SK-N-SH (cell line): ENCODE results near the gene MYO9B. TPM values are rescaled to one million over a fixed set of nuclear protein-coding genes. Genes with fewer than 3 reads are reported as not detected.

Experiments
- CTCF ChIA-PET: fragments of 300-600, 350-600 bp; formaldehyde crosslinking; extraction: SDS; loops from one replicate; lab custom pipeline; 2021; lab: Yijun Ruan, JAX
- POLR2A ChIA-PET: fragments of 350-600 bp; sonication (Branson Sonifier 250); formaldehyde crosslinking; extraction: SDS; loops from one replicate; lab custom pipeline; 2020; ENCODE audit warnings: antibody characterized with exemption, inconsistent platforms; lab: Yijun Ruan, JAX
- DNase-seq: peaks from one replicate; pipeline ENCODE4 v3.0.0; 2012
- H2AFZ ChIP-seq: fragments of 200-600 bp; sonication (generic); 2 replicates; pipeline ENCODE4 v1.8.1; 2016; ENCODE audit warnings: antibody characterized with exemption, mild to moderate bottlenecking, low read depth
- H3F3A ChIP-seq: fragments of 200-600 bp; sonication (generic); replicated peaks from 2 replicates; pipeline ENCODE3; 2016; ENCODE audit warnings: antibody characterized with exemption, mild to moderate bottlenecking; ENCODE audit not compliant: insufficient read depth
- H3K27ac ChIP-seq, 2 experiments: fragments of 200-500 bp in 1 of 2; fragments of 200-600 bp in 1 of 2; sonication (Bioruptor generic) in 1 of 2; sonication (generic), shearing (Covaris generic) in 1 of 2; 2 replicates each; pipeline versions ENCODE4 v1.5.1 to v1.6.1; 2014 to 2016; ENCODE audit warnings: low read depth in 2 of 2, inconsistent platforms in 1 of 2, low read length in 1 of 2, mild to moderate bottlenecking in 1 of 2, mixed read lengths in 1 of 2
- H3K27me3 ChIP-seq: fragments of 200-600 bp; sonication (generic), shearing (Covaris generic); 2 replicates; pipeline ENCODE4 v1.6.1; 2016; ENCODE audit warnings: mixed run types; ENCODE audit not compliant: insufficient read depth
- H3K36me3 ChIP-seq, 2 experiments: fragments of 200-500 bp in 1 of 2; fragments of 200-600 bp in 1 of 2; sonication (Bioruptor generic) in 1 of 2; sonication (generic) in 1 of 2; replicated peaks in 1 of 2; 2 replicates each; pipeline versions ENCODE3 to v1.5.1; 2014 to 2016; ENCODE audit warnings: low read length in 1 of 2, mild to moderate bottlenecking in 1 of 2; ENCODE audit not compliant: insufficient read depth in 2 of 2, control insufficient read depth in 1 of 2
- H3K4me1 ChIP-seq, 2 experiments: fragments of 200-500 bp in 1 of 2; fragments of 200-600 bp in 1 of 2; sonication (Bioruptor generic) in 1 of 2; sonication (generic), shearing (Covaris generic) in 1 of 2; 2 replicates each; pipeline versions ENCODE4 v1.5.1 to v1.6.1; 2014 to 2016; ENCODE audit warnings: low read depth in 1 of 2, low read length in 1 of 2, mixed run types in 1 of 2; ENCODE audit not compliant: insufficient read depth in 2 of 2, control insufficient read depth in 1 of 2
- H3K4me2 ChIP-seq: fragments of 200-600 bp; sonication (generic), shearing (Covaris generic); 2 replicates; pipeline ENCODE4 v1.6.1; 2017; ENCODE audit warnings: mixed run types
- H3K4me3 ChIP-seq, 2 experiments: fragments of 200-500 bp in 1 of 2; fragments of 200-600 bp in 1 of 2; sonication (Bioruptor generic) in 1 of 2; sonication (generic), shearing (Covaris generic) in 1 of 2; 2 replicates each; pipeline versions ENCODE4 v1.5.1 to v1.8.1; 2014 to 2016; ENCODE audit warnings: low read depth in 2 of 2, inconsistent platforms in 1 of 2, low read length in 1 of 2, mild to moderate bottlenecking in 1 of 2, mixed read lengths in 1 of 2, moderate library complexity in 1 of 2
- H3K79me2 ChIP-seq: fragments of 200-600 bp; sonication (generic); 2 replicates; pipeline ENCODE4 v1.8.1; 2017; ENCODE audit warnings: mild to moderate bottlenecking; ENCODE audit not compliant: insufficient read depth
- H3K9ac ChIP-seq: fragments of 200-600 bp; sonication (generic); 2 replicates; pipeline ENCODE4 v1.6.1; 2017; ENCODE audit warnings: mixed run types
- H3K9me2 ChIP-seq: fragments of 200-600 bp; sonication (generic); 2 replicates; pipeline ENCODE4 v1.6.1; 2017; ENCODE audit warnings: mixed run types
- H3K9me3 ChIP-seq: fragments of 200-600 bp; sonication (generic); 2 replicates; pipeline ENCODE4 v1.6.1; 2017; ENCODE audit warnings: mixed run types, mild to moderate bottlenecking, moderate library complexity
- H4K20me1 ChIP-seq: fragments of 200-600 bp; sonication (generic); 2 replicates; pipeline ENCODE4 v1.6.1; 2017; ENCODE audit warnings: mild to moderate bottlenecking, mixed run types; ENCODE audit not compliant: insufficient read depth
- ELF1 ChIP-seq: IDR thresholded peaks from 2 replicates; pipeline ENCODE4 v1.4.0; 2012
- EP300 ChIP-seq, 2 experiments: IDR thresholded peaks; 2 replicates each; pipeline versions ENCODE4 v1.4.0 to v1.6.1; 2012; ENCODE audit warnings: borderline replicate concordance in 1 of 2, low read depth in 1 of 2, low read length in 1 of 2
- EZH2phosphoT487 ChIP-seq: fragments of 200-600 bp; sonication (generic); IDR thresholded peaks from 2 replicates; pipeline ENCODE4 v1.6.1; 2017; ENCODE audit warnings: low read depth, mixed run types, mild to moderate bottlenecking, antibody characterized with exemption, moderate library complexity, borderline replicate concordance
- FOSL2 ChIP-seq: IDR thresholded peaks from 2 replicates; pipeline ENCODE4 v1.4.0; 2012; ENCODE audit warnings: low read depth, mild to moderate bottlenecking, moderate library complexity, borderline replicate concordance
- FOXJ3 ChIP-seq: sonication (generic); formaldehyde crosslinking; IDR thresholded peaks from 2 replicates; pipeline ENCODE4 v1.5.1; 2020; ENCODE audit warnings: mild to moderate bottlenecking, missing genetic modification reagents
- GABPA ChIP-seq: IDR thresholded peaks from 2 replicates; pipeline ENCODE4 v1.4.0; 2012; ENCODE audit warnings: low read depth, mild to moderate bottlenecking
- IRF3 ChIP-seq: fragments of 150-350 bp; IDR thresholded peaks from 2 replicates; pipeline ENCODE4 v1.6.1; 2016; ENCODE audit warnings: mild to moderate bottlenecking, low read depth, low read length
- JUND ChIP-seq: IDR thresholded peaks from 2 replicates; pipeline ENCODE4 v1.4.0; 2012
- MEF2A ChIP-seq: IDR thresholded peaks from 2 replicates; pipeline ENCODE4 v1.4.0; 2012; ENCODE audit warnings: low read depth, borderline replicate concordance
- MXI1 ChIP-seq: IDR thresholded peaks from 2 replicates; pipeline ENCODE4 v1.6.1; 2012; ENCODE audit warnings: mild to moderate bottlenecking, low read depth, low read length, improper control_type of control experiment
- NRF1 ChIP-seq: IDR thresholded peaks from 2 replicates; pipeline ENCODE4 v1.6.1; 2012; ENCODE audit warnings: low read depth, mild to moderate bottlenecking, low read length
- POLR2AphosphoS5 ChIP-seq: IDR thresholded peaks from 2 replicates; pipeline ENCODE4 v1.6.1; 2012; ENCODE audit warnings: low read depth, low read length
- RAD21 ChIP-seq: IDR thresholded peaks from 2 replicates; pipeline ENCODE4 v1.6.1; 2012; ENCODE audit warnings: mild to moderate bottlenecking, low read length
- RCOR1 ChIP-seq: fragments of 150-350 bp; IDR thresholded peaks from 2 replicates; pipeline ENCODE4 v1.6.1; 2017; ENCODE audit warnings: antibody characterized with exemption, low read length
- REST ChIP-seq: IDR thresholded peaks from 2 replicates; pipeline ENCODE4 v1.6.1; 2012; ENCODE audit warnings: mild to moderate bottlenecking, low read depth, low read length, moderate library complexity
- RFX5 ChIP-seq: IDR thresholded peaks from 2 replicates; pipeline ENCODE4 v1.6.1; 2012; ENCODE audit warnings: mild to moderate bottlenecking, improper control_type of control experiment, low read length
- RXRA ChIP-seq: IDR thresholded peaks from 2 replicates; pipeline ENCODE4 v1.4.0; 2012; ENCODE audit warnings: low read depth, mild to moderate bottlenecking, borderline replicate concordance
- SMC3 ChIP-seq: IDR thresholded peaks from 2 replicates; pipeline ENCODE4 v1.6.1; 2012; ENCODE audit warnings: low read depth, low read length, improper control_type of control experiment
- TAF1 ChIP-seq: IDR thresholded peaks from 2 replicates; pipeline ENCODE4 v1.6.1; 2012; ENCODE audit warnings: low read depth, mild to moderate bottlenecking, low read length, moderate library complexity, borderline replicate concordance
- TCF12 ChIP-seq: IDR thresholded peaks from 2 replicates; pipeline ENCODE4 v1.4.0; 2012
- TEAD4 ChIP-seq: IDR thresholded peaks from 2 replicates; pipeline ENCODE4 v1.4.0; 2012; ENCODE audit warnings: mild to moderate bottlenecking, borderline replicate concordance; ENCODE audit not compliant: insufficient read depth
- YY1 ChIP-seq: IDR thresholded peaks from 2 replicates; pipeline ENCODE4 v1.4.0; 2012; ENCODE audit warnings: low read depth, mild to moderate bottlenecking
- ZBTB33 ChIP-seq: IDR thresholded peaks from 2 replicates; pipeline ENCODE4 v1.4.0; 2012; ENCODE audit warnings: low read depth, borderline replicate concordance
- WGBS: methylation state at CpG from one replicate; pipeline ENCODE4 v1.1.6; 2017; ENCODE audit warnings: low lambda C conversion rate; 5-methylcytosine and 5-hydroxymethylcytosine counted together
- polyA plus RNA-seq, 3 experiments: library from polyadenylated mRNA; depleted of rRNA; stranded (reverse); fragments of >200 nt; gene quantifications; 2 replicates each; pipeline ENCODE4 v1.2.3, GENCODE V29; 2012
- TF ChIP-seq, protein P1 (sequence below): fragments of 200-600 bp; sonication (generic); IDR thresholded peaks from 2 replicates; pipeline ENCODE4 v1.6.1; 2017; ENCODE audit warnings: antibody characterized with exemption, mild to moderate bottlenecking, moderate library complexity

Gene MYO9B
- polyA plus RNA-seq, 1 of the 3 experiments (the other 2 are of a cell fraction), result 37.6 TPM

- peak overlapping the region; percentile 22; the same call in 1 of the 2 replicates for H3K9ac ChIP-seq
- peaks cover 12 to 19% of the 10 kb centered on the region in 2 experiments; a peak in 3 of 4 replicates for H3K4me1 ChIP-seq
- no peak overlapping the region for H3K4me3 ChIP-seq
- H2AFZ ChIP-seq, result no peak overlapping the region
- H3K27ac ChIP-seq, result peak overlapping the region; percentile 79 to 87
- no peaks in the 10 kb centered on the region for H4K20me1 ChIP-seq
- H3K9me2 ChIP-seq, result no peaks in the 10 kb centered on the region
- 54% methylated on average over 14 of the region's 23 CpGs for WGBS
- no peaks in the 10 kb centered on the region for H3K9me3 ChIP-seq
- peaks cover 83% of the 10 kb centered on the region for H3K79me2 ChIP-seq
- peaks cover 0 to 17% of the 10 kb centered on the region in 2 experiments for H3K36me3 ChIP-seq
- peak; percentile 83 for DNase-seq
- no peaks in the 10 kb centered on the region for H3K27me3 ChIP-seq
- POLR2A ChIA-PET, result interaction anchor here (0.7 kb wide), 1 partner anchor 90 kb away, joined by 3 read pairs; no protein-coding TSS in a partner anchor
- peak overlapping the region; percentile 70 for H3K4me2 ChIP-seq
- CTCF ChIA-PET, result interaction anchor here (0.6 to 1.0 kb wide), 3 partner anchors 10 to 36 kb away, joined by 3 read pairs; no protein-coding TSS in a partner anchor
- peaks cover 8% of the 10 kb centered on the region for H3F3A ChIP-seq
- no peak for TF ChIP-seq FOSL2
- TF ChIP-seq SMC3, result no peak
- no peak for TF ChIP-seq TEAD4
- no peak; the same call in 1 of the 2 replicates for TF ChIP-seq RAD21
- TF ChIP-seq MXI1, result 0 out of 2 replicates have a peak, but pooled peaks have one; percentile 52
- no peak for TF ChIP-seq JUND
- no peak for TF ChIP-seq IRF3
- no peak for TF ChIP-seq EZH2phosphoT487
- TF ChIP-seq, protein P1, sequence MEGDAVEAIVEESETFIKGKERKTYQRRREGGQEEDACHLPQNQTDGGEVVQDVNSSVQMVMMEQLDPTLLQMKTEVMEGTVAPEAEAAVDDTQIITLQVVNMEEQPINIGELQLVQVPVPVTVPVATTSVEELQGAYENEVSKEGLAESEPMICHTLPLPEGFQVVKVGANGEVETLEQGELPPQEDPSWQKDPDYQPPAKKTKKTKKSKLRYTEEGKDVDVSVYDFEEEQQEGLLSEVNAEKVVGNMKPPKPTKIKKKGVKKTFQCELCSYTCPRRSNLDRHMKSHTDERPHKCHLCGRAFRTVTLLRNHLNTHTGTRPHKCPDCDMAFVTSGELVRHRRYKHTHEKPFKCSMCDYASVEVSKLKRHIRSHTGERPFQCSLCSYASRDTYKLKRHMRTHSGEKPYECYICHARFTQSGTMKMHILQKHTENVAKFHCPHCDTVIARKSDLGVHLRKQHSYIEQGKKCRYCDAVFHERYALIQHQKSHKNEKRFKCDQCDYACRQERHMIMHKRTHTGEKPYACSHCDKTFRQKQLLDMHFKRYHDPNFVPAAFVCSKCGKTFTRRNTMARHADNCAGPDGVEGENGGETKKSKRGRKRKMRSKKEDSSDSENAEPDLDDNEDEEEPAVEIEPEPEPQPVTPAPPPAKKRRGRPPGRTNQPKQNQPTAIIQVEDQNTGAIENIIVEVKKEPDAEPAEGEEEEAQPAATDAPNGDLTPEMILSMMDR, result no peak
- peak; percentile 42; the same call in 1 of the 2 replicates for TF ChIP-seq FOXJ3 (CRISPR knock-in tag)
- no peak for TF ChIP-seq MEF2A
- TF ChIP-seq POLR2AphosphoS5, result no peak
- TF ChIP-seq REST, result no peak
- TF ChIP-seq TAF1, result no peak
- TF ChIP-seq RXRA, result no peak
- no peak for TF ChIP-seq RFX5
- TF ChIP-seq EP300 (IDR thresholded peaks at IDR 0.05; ENCODE audit: borderline replicate concordance in 1 of 2, low read depth in 1 of 2, low read length in 1 of 2), result peak in 1 of 2 experiments; percentile 51; a peak in 1 of 4 replicates
- no peak for TF ChIP-seq ZBTB33
- TF ChIP-seq TCF12, result no peak
- no peak for TF ChIP-seq GABPA
- no peak for TF ChIP-seq YY1
- TF ChIP-seq RCOR1, result peak; percentile 35; the same call in 1 of the 2 replicates
- no peak for TF ChIP-seq ELF1
- no peak for TF ChIP-seq NRF1
Observed at GRCh38 chr19:17125728-17126677, 50.4 kb downstream of the MYO9B start.
